Mucosa of descending colon (tissue), 3 donors: Measurements from ENCODE around the gene ADGRG6. TPM values are rescaled to one million over a fixed set of nuclear protein-coding genes. Genes with fewer than 3 reads are reported as not detected.

Source experiments
- ATAC-seq: fragments of 200-7000 bp; cut with Tn5 transposase; one replicate; pipeline ENCODE4 v1.9.1; 2020; ENCODE audit warnings: mild to moderate bottlenecking, moderate library complexity
- DNase-seq, 3 donors: peaks; one replicate each; pipeline ENCODE4 v3.0.0-alpha.2; 2020
- H3K36me3 ChIP-seq: fragments of 200-600 bp; one replicate; pipeline ENCODE4 v1.8.0; 2021; ENCODE audit warnings: low read depth, mild to moderate bottlenecking
- H3K4me1 ChIP-seq: fragments of 200-600 bp; one replicate; pipeline ENCODE4 v1.8.0; 2021; ENCODE audit warnings: low read depth, mild to moderate bottlenecking
- H3K4me3 ChIP-seq: fragments of 200-600 bp; one replicate; pipeline ENCODE4 v1.8.0; 2021; ENCODE audit warnings: mild to moderate bottlenecking
- H3K9me3 ChIP-seq: fragments of 200-600 bp; one replicate; pipeline ENCODE4 v1.8.0; 2021; ENCODE audit warnings: mild to moderate bottlenecking
- CTCF ChIP-seq: fragments of 200-600 bp; IDR thresholded peaks from one replicate; pipeline ENCODE4 v1.8.0; 2022; ENCODE audit warnings: antibody characterized with exemption, mild to moderate bottlenecking
- intact Hi-C, 2 donors: fragments of 100-400 bp; cut with DNase I in 1 of 2; cut with micrococcal nuclease in 1 of 2; formaldehyde crosslinking; loops; one replicate each; pipeline versions ENCODE4 v1.11.0 to v1.11.1; 2022; cut with DNase I, micrococcal nuclease
- long read RNA-seq, 2 donors: library from polyadenylated mRNA; unstranded; transcript quantifications; one replicate each; pipeline ENCODE4 v2.0.0, GENCODE V29; 2019 to 2021
- total RNA-seq, 3 donors: library from RNA; stranded (reverse); fragmentation: NEBNext Ultra II Directional in 2 of 3; extraction: Animal tissue kit (Norgen Biotek cat#: 25700) in 2 of 3; gene quantifications; one replicate each; pipeline versions ENCODE4 v1.2.1 to v1.2.4, GENCODE V29; 2021 to 2023
- donor health status: DM: no; HTN: no; CAD: no; lungs with moderate emphysema.
- donor health status: DM: no; HTN: no; CAD: no.
- donor health status: DM: no; HTN: yes; CAD: no.

Gene ADGRG6
- 10 to 100 TPM; 14.1 to 17.6 (median 17.1) TPM for total RNA-seq
- long read RNA-seq, donor 1, full-length matches to known transcripts = 3 of 5 reads
- long read RNA-seq, donor 1, partial matches to known transcripts = 0 of 5 reads
- long read RNA-seq, donor 1, other reads (novel, unspliced or antisense) = 2 of 5 reads
- long read RNA-seq, donor 2 = 0 reads

DNA sequence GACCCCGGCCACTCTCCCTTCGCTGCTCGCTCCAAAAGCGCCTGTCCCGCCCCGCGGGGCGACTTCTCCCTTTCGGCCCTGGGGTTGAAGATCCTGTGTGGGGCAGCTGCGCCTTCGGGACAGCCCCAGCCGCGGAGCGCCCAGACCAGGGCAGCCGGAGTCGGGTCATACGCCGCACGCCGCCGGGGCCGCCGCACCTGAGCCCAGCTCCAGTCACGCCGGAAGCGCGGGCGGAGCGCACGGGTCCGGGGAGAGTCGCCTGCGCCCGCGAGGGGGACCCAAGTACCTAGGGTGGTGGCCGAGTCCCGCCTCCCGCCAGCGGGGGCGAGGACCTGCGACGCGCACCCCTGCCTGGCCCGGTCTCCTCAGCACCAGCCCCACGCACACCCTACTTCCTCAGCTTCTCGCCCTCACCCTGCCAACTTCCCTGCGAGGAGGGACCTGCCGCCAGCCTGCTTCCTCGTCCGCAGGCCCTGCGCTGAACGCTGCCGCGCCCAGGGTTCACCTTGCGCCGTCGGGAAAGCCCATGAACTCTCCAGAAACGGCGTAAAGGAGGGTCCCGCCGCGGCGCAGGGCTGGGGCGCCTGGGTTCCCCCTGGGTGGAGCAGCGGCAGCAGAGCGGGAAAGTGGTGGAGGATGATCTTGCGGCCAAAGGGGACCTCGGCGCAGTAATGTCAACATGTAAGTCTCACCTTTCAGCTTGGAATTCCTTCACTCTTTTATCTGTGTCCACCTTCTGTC is at the start of gene ADGRG6:
Gene ADGRG6, plus strand, starts transcription at position 357 of the 741 bp plus-strand sequence. Its CDS starts 323 bp downstream, at position 680.
- no peak for TF ChIP-seq CTCF
- Histone ChIP-seq H3K9me3 (no peaks in the 10 kb centered on the region), H3K36me3 (no peaks in the 10 kb centered on the region), H3K4me1 (no peaks in the 10 kb centered on the region), H3K4me3 (peak within 1 kb of the TSS; percentile 24)
- ATAC-seq (peak; percentile 92), DNase-seq (peak; percentile 55 to 76 (median 74))
- intact Hi-C loops = no loop called here

DNA sequence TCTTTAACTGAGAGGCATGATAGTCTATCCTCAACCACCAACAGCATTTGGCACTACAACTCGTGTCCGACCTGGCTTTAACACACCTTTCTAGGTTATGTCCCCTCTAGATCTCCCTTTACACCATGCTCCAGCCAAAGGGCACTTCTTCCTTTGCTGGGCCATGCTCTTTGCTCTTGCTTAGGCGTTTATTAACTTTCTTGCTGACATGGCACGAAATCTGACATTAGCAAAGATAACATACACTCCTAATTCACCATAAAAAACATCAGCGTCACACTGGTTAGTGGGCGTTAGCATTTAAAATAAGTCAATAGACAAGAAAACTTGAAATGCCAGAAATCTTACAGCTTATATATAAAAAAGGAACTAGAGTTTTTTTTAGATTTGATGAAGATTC is 47.3 kb upstream of the ADGRG6 start:
- no peak for DNase-seq
- TF ChIP-seq CTCF = no peak
- no peak for ATAC-seq
- intact Hi-C loops = no loop called here
- no peaks in the 10 kb centered on the region for H3K36me3 ChIP-seq
- H3K9me3 ChIP-seq = no peaks in the 10 kb centered on the region
- H3K4me3 ChIP-seq = no peak overlapping the region
- no peaks in the 10 kb centered on the region for H3K4me1 ChIP-seq

- intact Hi-C loops = no loop called here
- Histone ChIP-seq H3K36me3 (no peaks in the 10 kb centered on the region), H3K4me3 (no peak overlapping the region), H3K4me1 (no peaks in the 10 kb centered on the region), H3K9me3 (no peaks in the 10 kb centered on the region)
- no peak for TF ChIP-seq CTCF
- ATAC-seq (no peak), DNase-seq (no peak)
Measured at GRCh38 chr6:142255785-142256184, 46.0 kb upstream of the ADGRG6 start.

DNA sequence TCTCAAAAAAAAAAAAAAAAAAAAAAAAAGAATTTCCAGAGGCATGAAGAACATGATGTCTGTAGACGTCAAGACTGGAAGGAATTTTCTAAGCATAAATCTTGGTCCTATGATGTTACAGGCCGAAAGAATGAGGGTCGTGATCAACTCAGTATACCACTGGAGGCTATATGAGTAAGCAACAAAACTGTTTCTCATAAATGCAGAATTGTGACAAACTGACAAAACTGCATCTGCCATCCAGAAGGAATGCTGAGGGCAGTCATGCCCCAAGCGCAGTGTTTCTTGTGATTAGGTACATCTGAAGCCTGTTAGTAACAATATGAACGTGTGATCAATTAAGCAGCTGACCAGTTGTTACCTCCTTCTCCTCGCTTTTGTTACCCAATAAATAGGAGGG is 43.5 kb upstream of the ADGRG6 start:
- intact Hi-C loops = no loop called here
- Histone ChIP-seq H3K9me3 (no peaks in the 10 kb centered on the region), H3K4me1 (no peaks in the 10 kb centered on the region), H3K4me3 (no peak overlapping the region), H3K36me3 (no peaks in the 10 kb centered on the region)
- DNase-seq = no peak
- TF ChIP-seq CTCF = no peak
- no peak for ATAC-seq

GRCh38 chr6:142258757-142259156 is 43.0 kb upstream of the ADGRG6 start:
- H3K4me1 ChIP-seq = no peaks in the 10 kb centered on the region
- no peaks in the 10 kb centered on the region for H3K36me3 ChIP-seq
- no peak for ATAC-seq
- no peak for TF ChIP-seq CTCF
- H3K9me3 ChIP-seq = no peaks in the 10 kb centered on the region
- intact Hi-C loops = no loop called here
- no peak for DNase-seq
- H3K4me3 ChIP-seq = no peak overlapping the region
